T-helper 1 cell treated with Interleukin-12 subunit alpha and Interleukin-12 subunit beta and Interleukin-4 antibody, amounts not matched to agents 30 μg/mL and 1 μg/mL, for 36 hours (primary cell): ENCODE measurements around the gene SLC34A2.

ENCODE experiments used
- H3K27ac Mint-ChIP-seq: one replicate; pipeline ENCODE4 v1.8.0; 2021; ENCODE audit warnings: mild to moderate bottlenecking, mixed read lengths
- H3K27me3 Mint-ChIP-seq: one replicate; pipeline ENCODE4 v1.8.0; 2021; ENCODE audit warnings: low read depth, mixed read lengths
- H3K36me3 Mint-ChIP-seq: one replicate; pipeline ENCODE4 v1.8.0; 2021; ENCODE audit warnings: low read depth, mixed read lengths
- H3K4me1 Mint-ChIP-seq: one replicate; pipeline ENCODE4 v1.8.0; 2021; ENCODE audit warnings: low read depth, mixed read lengths
- H3K4me3 Mint-ChIP-seq: one replicate; pipeline ENCODE4 v1.8.0; 2021; ENCODE audit warnings: mild to moderate bottlenecking, moderate library complexity, mixed read lengths
- H3K9me3 Mint-ChIP-seq: one replicate; pipeline ENCODE4 v1.8.0; 2021; ENCODE audit warnings: mixed read lengths

Gene SLC34A2

DNA sequence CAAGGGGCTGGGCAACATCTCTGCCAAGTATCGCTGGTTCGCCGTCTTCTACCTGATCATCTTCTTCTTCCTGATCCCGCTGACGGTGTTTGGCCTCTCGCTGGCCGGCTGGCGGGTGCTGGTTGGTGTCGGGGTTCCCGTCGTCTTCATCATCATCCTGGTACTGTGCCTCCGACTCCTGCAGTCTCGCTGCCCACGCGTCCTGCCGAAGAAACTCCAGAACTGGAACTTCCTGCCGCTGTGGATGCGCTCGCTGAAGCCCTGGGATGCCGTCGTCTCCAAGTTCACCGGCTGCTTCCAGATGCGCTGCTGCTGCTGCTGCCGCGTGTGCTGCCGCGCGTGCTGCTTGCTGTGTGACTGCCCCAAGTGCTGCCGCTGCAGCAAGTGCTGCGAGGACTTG lies 20.6 kb downstream of the SLC34A2 start:
- no peaks in the 10 kb centered on the region for H3K27me3 Mint-ChIP-seq
- no peaks in the 10 kb centered on the region for H3K36me3 Mint-ChIP-seq
- H3K27ac Mint-ChIP-seq = no peak overlapping the region

GRCh38 chr4:25677157-25677556 lies 21.5 kb downstream of the SLC34A2 start:
- Mint-ChIP-seq H3K27ac (no peak overlapping the region), H3K27me3 (no peaks in the 10 kb centered on the region), H3K9me3 (no peaks in the 10 kb centered on the region), H3K36me3 (no peaks in the 10 kb centered on the region), H3K4me1 (no peaks in the 10 kb centered on the region), H3K4me3 (no peak overlapping the region)

More for the DNA sequence above, 20.6 kb downstream of the SLC34A2 start:
- no peaks in the 10 kb centered on the region for H3K4me1 Mint-ChIP-seq
- H3K4me3 Mint-ChIP-seq = no peak overlapping the region
- no peaks in the 10 kb centered on the region for H3K9me3 Mint-ChIP-seq

GRCh38 chr4:25677943-25678342 lies 22.3 kb downstream of the SLC34A2 start:
- Mint-ChIP-seq H3K4me3 (no peak overlapping the region), H3K27me3 (no peaks in the 10 kb centered on the region), H3K36me3 (no peaks in the 10 kb centered on the region), H3K4me1 (no peaks in the 10 kb centered on the region), H3K9me3 (no peaks in the 10 kb centered on the region), H3K27ac (no peak overlapping the region)

DNA sequence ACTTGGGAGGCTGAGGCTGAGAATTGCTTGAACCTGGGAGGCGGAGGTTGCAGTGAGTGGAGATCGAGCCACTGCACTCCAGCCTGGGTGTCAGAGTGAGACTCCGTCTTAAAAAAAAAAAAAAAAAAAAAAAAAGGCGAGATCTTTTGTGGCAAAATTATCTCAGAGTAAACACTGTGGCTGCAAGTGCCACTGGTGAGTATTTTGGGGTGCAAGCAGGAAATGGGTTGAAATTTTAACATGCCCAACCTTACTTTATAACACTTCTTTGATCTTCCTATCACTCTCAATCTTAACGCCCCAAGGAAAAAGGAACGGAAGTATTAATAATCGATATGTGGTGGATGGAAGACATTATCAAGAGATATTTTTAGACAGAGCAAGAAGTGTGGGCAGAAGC lies 32.1 kb downstream of the SLC34A2 start:
- Mint-ChIP-seq H3K9me3 (peaks cover 5% of the 10 kb centered on the region), H3K36me3 (no peaks in the 10 kb centered on the region), H3K4me1 (no peaks in the 10 kb centered on the region), H3K27me3 (no peaks in the 10 kb centered on the region), H3K4me3 (no peak overlapping the region), H3K27ac (no peak overlapping the region)

- peaks cover 5% of the 10 kb centered on the region for H3K9me3 Mint-ChIP-seq
- no peaks in the 10 kb centered on the region for H3K4me1 Mint-ChIP-seq
- no peaks in the 10 kb centered on the region for H3K36me3 Mint-ChIP-seq
- no peaks in the 10 kb centered on the region for H3K27me3 Mint-ChIP-seq
- H3K27ac Mint-ChIP-seq = no peak overlapping the region
- no peak overlapping the region for H3K4me3 Mint-ChIP-seq
Observed at GRCh38 chr4:25694466-25694865, 38.8 kb downstream of the SLC34A2 start.

DNA sequence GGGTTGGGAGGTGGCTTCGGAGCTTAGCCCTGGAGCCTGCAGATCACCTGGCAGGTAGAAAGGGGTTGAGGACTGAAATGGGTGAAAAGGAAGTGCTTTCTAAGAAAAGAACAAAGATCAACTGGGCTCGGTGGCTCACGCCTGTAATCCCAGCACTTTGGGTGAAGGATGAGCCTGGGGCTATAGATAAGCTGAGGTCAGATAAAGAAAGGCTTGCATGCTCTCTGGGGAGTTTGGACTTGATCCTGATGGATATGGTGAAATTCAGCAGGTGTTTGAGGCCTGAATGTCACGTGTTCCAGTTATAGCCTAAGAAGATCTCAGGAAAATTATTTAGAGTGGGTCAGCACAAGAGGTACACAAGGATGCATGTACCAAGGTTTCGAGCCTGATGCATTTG lies 40.8 kb downstream of the SLC34A2 start:
- no peak overlapping the region for H3K27ac Mint-ChIP-seq
- no peaks in the 10 kb centered on the region for H3K4me1 Mint-ChIP-seq
- peaks cover under 1% of the 10 kb centered on the region for H3K9me3 Mint-ChIP-seq
- H3K36me3 Mint-ChIP-seq = no peaks in the 10 kb centered on the region
- H3K27me3 Mint-ChIP-seq = no peaks in the 10 kb centered on the region
- no peak overlapping the region for H3K4me3 Mint-ChIP-seq

DNA sequence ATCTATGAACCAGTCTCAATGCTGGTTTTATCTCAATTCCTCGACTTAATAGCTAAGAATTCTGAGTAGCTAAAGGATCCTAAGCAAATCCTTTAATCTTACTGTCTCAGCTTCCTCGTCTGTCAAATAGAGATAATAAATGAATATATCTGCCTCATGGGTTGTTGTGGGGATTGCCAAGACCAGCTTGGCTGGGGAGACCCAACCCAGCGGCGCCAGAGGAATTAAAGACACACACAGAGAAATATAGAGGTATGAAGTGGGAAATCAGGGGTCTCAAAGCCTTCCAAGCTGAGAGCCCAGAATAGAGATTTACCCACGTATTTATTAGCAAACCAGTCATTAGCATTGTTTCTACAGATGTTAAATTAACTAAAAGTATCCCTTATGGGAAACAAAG lies 41.9 kb downstream of the SLC34A2 start:
- Mint-ChIP-seq H3K36me3 (no peaks in the 10 kb centered on the region), H3K27me3 (no peaks in the 10 kb centered on the region), H3K9me3 (no peaks in the 10 kb centered on the region), H3K27ac (no peak overlapping the region), H3K4me1 (no peaks in the 10 kb centered on the region), H3K4me3 (no peak overlapping the region)

GRCh38 chr4:25700661-25701060 lies 45.0 kb downstream of the SLC34A2 start:
- Mint-ChIP-seq H3K4me3 (no peak overlapping the region), H3K27ac (no peak overlapping the region), H3K4me1 (no peaks in the 10 kb centered on the region), H3K9me3 (no peaks in the 10 kb centered on the region), H3K27me3 (no peaks in the 10 kb centered on the region), H3K36me3 (no peaks in the 10 kb centered on the region)

- no peaks in the 10 kb centered on the region for H3K27me3 Mint-ChIP-seq
- H3K36me3 Mint-ChIP-seq = no peaks in the 10 kb centered on the region
- no peaks in the 10 kb centered on the region for H3K4me1 Mint-ChIP-seq
- H3K27ac Mint-ChIP-seq = no peak overlapping the region
- H3K4me3 Mint-ChIP-seq = no peak overlapping the region
- H3K9me3 Mint-ChIP-seq = no peaks in the 10 kb centered on the region
Observed at GRCh38 chr4:25702848-25703247, 47.2 kb downstream of the SLC34A2 start.

GRCh38 chr4:25703731-25704388 lies 48.2 kb downstream of the SLC34A2 start:
- no peaks in the 10 kb centered on the region for H3K36me3 Mint-ChIP-seq
- H3K27ac Mint-ChIP-seq = no peak overlapping the region
- no peaks in the 10 kb centered on the region for H3K9me3 Mint-ChIP-seq
- H3K4me3 Mint-ChIP-seq = no peak overlapping the region
- H3K27me3 Mint-ChIP-seq = no peaks in the 10 kb centered on the region
- no peaks in the 10 kb centered on the region for H3K4me1 Mint-ChIP-seq

- Mint-ChIP-seq H3K36me3 (no peaks in the 10 kb centered on the region), H3K27me3 (peaks cover 3% of the 10 kb centered on the region), H3K4me3 (no peak overlapping the region), H3K9me3 (no peaks in the 10 kb centered on the region), H3K4me1 (no peaks in the 10 kb centered on the region), H3K27ac (no peak overlapping the region)
Observed at GRCh38 chr4:25704516-25704915, 48.9 kb downstream of the SLC34A2 start.

DNA sequence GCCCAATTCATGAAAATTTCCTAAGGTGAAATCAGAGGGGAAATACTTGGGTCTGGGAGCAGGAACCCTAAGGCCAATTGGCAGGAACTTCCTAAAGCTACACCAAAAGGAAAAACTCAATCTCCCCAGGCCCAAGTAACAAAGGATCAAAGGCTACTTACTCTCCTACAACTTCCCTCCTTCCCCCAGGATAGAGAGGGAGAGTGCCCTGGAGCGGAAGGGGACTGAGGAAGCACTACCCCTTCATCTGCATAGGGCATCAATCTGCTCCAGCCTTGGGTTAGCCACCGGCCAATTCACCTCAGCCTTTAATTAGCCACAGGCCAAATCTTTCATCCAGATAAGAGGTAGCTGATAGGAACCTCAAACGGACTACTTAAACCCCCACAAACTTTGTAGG lies 55.0 kb downstream of the SLC34A2 start:
- Mint-ChIP-seq H3K4me1 (no peaks in the 10 kb centered on the region), H3K4me3 (no peak overlapping the region)

DNA sequence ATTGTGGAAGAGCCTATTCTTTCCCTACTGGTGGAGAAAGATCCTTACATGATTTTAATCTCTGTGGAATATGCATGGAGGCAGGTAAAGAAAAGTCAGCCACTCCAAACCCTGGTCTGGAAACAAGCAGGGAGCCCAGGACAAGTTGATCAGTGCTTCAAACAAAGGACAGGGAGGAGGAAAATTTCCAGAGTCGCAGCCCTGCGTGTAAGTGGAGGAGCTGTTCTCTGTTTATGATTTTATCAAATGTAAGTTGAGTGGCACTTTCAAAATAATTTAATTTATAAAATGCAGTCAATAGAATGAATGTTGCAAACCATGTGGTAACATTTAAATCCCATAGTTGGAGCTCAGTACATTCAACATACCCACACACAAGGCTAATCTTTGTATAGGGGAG lies 57.0 kb downstream of the SLC34A2 start:
- Mint-ChIP-seq H3K9me3 (no peaks in the 10 kb centered on the region), H3K27me3 (peaks cover 3% of the 10 kb centered on the region), H3K4me1 (no peaks in the 10 kb centered on the region), H3K4me3 (no peak overlapping the region), H3K27ac (no peak overlapping the region), H3K36me3 (no peaks in the 10 kb centered on the region)

More for the DNA sequence above, 55.0 kb downstream of the SLC34A2 start:
- Mint-ChIP-seq H3K36me3 (no peaks in the 10 kb centered on the region), H3K27me3 (peaks cover 3% of the 10 kb centered on the region), H3K27ac (no peak overlapping the region), H3K9me3 (no peaks in the 10 kb centered on the region)

DNA sequence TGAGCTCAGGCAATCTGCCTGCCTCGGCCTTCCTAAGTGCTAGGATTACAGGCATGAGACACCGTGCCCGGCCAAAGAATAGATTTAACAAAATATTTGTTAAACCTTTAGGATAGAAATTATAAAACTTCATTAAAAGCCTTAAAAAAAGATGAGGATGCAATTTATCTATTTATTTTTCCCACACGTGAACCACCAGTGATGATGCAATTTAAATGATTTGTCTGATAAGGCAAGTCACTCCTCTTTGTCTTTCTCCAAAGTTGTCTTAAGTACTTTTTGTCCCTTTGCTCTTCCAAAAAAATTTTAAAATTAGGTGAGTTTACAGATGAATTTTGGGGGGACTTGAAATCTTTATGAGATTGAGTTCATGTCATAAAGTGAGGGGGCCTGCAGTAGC lies 58.2 kb downstream of the SLC34A2 start:
- Mint-ChIP-seq H3K27me3 (peaks cover 3% of the 10 kb centered on the region), H3K4me3 (no peak overlapping the region), H3K27ac (no peak overlapping the region), H3K36me3 (no peaks in the 10 kb centered on the region), H3K4me1 (no peaks in the 10 kb centered on the region), H3K9me3 (no peaks in the 10 kb centered on the region)

DNA sequence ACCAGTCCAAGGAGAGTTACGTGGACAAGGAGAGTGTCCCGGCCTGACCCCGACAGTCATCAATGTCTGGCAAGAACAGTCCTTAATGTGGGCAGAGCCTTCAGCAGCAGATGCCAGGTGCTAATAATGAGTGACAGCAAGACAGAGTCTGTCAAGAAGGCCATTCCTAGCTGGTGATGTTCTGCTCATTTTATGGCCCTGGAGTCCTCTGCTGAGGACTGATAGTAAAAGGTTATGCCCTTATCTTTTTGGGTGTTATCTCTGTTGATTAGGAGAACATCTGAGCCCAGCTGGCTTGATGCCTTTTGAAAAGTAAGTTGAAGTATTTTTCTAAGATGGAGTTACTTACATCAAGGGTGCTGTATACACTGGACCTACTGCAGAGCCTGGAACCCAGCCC lies 67.3 kb downstream of the SLC34A2 start:
- Mint-ChIP-seq H3K36me3 (no peaks in the 10 kb centered on the region), H3K9me3 (no peaks in the 10 kb centered on the region), H3K4me1 (no peaks in the 10 kb centered on the region), H3K27ac (no peak overlapping the region), H3K27me3 (no peaks in the 10 kb centered on the region), H3K4me3 (no peak overlapping the region)

GRCh38 chr4:25723409-25723808 lies 67.8 kb downstream of the SLC34A2 start:
- Mint-ChIP-seq H3K4me1 (no peaks in the 10 kb centered on the region), H3K9me3 (no peaks in the 10 kb centered on the region), H3K27ac (no peak overlapping the region), H3K36me3 (no peaks in the 10 kb centered on the region), H3K4me3 (no peak overlapping the region), H3K27me3 (no peaks in the 10 kb centered on the region)
